HG03442 (cell line): ENCODE measurements around the gene ADGRV1.

Experiments used
- ATAC-seq: cut with Tn5 transposase; IDR thresholded peaks from one replicate; pipeline ENCODE4 v1.9.1; 2021; ENCODE audit warnings: mild to moderate bottlenecking, moderate library complexity; ENCODE audit not compliant: unreplicated experiment

ADGRV1 gene

GRCh38 chr5:90932052-90932699 is 373.6 kb downstream of the ADGRV1 start:
- ATAC-seq = peak; percentile 71

DNA sequence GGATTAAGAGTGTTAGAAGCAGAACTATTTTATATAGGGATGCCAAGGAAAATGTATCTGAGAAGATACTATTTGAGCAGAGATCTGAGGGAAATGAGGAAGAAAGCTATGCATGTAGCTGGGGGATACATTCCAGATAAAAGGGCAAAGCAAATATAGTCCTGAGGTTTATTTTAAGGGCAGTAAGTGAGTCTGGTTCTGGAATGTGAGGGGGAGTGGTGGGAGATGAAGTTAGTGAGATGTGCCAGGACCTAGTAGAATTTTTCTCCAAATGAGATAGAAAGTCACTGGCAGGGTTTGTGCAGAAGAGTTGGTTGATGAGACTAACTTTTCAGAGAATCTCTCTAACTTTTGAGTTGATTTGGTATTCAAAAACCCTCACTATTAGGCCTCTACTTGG is 374.7 kb downstream of the ADGRV1 start:
- no peak for ATAC-seq

- no peak for ATAC-seq
Measured at GRCh38 chr5:90934091-90934719, 375.6 kb downstream of the ADGRV1 start.

DNA sequence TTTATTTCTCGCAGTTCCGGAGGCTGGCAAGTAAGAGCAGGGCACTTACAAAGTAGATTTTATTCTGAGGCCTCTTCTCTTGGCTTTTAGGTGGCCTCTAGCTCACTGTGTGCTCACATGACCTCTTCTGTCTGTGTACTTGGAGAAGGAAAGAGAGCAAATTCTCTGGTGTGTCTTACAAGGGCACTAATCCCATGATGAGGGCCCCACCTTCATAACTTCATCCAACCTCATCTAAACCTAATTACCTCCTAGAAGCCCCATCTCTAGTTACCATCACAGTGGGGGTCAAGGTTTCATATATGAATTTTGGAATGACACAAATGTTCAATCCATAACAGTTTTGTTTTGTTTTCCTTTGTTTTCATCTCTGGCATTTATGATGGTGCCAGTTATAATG is 376.1 kb downstream of the ADGRV1 start:
- ATAC-seq = no peak

GRCh38 chr5:90939211-90939610 is 380.6 kb downstream of the ADGRV1 start:
- no peak for ATAC-seq

- peak; percentile 100 for ATAC-seq
Measured at GRCh38 chr5:90940227-90940995, 381.8 kb downstream of the ADGRV1 start.

- no peak for ATAC-seq
Measured at GRCh38 chr5:90941002-90941720, 382.6 kb downstream of the ADGRV1 start.

GRCh38 chr5:90944116-90944515 is 385.5 kb downstream of the ADGRV1 start:
- no peak for ATAC-seq

DNA sequence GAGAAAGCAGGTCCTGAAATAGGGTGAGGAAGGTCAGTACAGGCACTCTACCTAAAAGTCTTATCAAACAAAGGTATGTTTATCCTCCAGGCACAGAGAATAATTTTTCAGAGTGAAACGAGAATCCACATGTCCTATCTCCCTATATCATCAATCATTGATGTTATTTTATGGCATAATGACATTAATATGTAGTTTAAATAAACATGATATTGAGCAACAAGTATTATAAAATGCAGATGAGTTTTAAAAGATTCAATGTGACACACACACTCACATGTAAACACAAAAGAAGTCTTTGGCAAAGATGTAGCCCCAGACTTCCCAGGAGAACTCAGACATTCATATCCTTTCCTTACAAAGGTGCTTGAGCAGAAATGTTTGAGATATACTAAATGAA is 389.1 kb downstream of the ADGRV1 start:
- ATAC-seq = no peak

DNA sequence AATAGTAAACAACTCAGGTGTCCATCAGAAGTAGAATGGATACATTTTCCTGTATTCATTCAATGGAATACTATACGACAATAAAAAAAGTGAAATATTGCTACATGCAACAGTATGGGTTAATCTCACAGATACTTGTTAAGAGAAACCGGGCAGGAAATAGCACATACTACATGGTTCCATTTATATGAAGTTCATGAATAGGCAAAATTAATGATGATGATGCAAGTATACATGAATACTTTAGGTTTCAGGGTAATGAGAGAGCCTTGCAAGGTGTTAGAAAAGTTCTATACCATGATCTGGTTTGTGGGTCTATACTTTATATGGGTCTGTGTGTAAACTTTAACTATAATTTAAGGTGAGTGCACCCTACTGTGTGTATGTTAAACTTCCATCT is 390.4 kb downstream of the ADGRV1 start:
- no peak for ATAC-seq

- peak; percentile 94 for ATAC-seq
Measured at GRCh38 chr5:90949469-90950358, 391.1 kb downstream of the ADGRV1 start.

GRCh38 chr5:90955001-90955635 is 396.5 kb downstream of the ADGRV1 start:
- no peak for ATAC-seq

- ATAC-seq = no peak
Measured at GRCh38 chr5:90956511-90957097, 398.0 kb downstream of the ADGRV1 start.

DNA sequence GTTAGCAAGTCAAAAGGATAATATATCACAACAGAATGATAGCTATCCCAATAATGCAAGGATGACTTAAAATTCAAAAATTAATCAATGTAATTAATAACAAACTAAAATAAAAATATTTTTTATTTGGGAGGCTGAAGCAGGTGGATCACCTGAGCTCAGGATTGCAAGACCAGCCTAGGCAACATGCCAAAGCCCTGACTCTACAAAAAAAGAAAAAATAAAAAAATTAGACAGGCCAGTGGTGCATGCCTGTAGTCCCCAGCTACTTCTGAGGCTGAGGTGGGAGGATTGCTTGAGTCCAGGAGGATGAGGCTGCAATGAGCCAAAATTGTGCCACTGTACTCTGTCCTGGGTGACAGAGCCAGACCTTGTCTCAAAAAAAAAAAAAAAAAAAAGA is 399.3 kb downstream of the ADGRV1 start:
- ATAC-seq = no peak

GRCh38 chr5:90959262-90959661 is 400.7 kb downstream of the ADGRV1 start:
- ATAC-seq = no peak

DNA sequence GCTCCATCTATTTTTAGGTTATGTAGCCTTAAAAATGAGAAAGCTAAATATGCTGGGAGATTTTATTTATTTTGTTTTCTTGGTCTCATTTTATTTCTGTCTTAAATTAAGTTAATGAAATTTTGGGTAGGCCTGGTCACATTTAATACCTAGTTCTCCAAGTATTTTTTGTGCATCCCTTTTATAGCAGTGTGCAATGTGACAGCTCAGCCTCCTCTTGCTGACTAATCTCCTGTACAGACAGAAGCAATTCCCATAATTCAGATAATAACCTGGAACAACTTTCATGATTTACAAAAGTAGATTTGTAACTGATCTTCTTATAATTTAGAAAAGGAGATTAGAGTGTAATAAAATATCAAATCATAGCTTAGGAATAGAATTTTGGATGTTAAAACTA is 403.9 kb downstream of the ADGRV1 start:
- ATAC-seq = no peak

DNA sequence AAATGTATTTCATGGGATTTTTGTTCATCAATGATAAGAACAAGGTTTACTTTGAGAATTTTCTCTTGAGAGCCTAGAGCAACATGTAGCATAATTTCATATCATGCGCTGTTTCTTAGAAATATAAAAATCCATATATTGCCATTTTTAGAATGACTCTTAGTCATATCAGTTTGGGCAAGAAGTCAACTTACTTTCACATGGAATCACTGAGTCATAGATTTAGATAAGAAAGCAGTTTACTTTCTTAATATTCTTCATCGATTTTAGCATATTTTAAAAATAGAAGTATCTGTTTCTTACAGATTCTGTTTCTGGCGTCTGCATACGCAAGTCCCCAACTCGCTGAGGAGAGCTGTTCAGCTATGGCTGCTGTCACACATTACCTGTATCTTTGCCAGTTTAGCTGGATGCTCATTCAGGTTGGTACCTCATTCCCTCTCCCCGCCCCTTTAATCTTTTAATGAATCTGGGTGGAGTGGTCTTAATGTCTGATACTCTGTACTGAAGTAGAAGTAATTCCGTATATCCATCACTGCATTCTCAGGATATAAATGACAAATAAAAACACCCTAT is 406.6 kb downstream of the ADGRV1 start:
- ATAC-seq = no peak

GRCh38 chr5:90967443-90967842 is 408.8 kb downstream of the ADGRV1 start:
- ATAC-seq = no peak

GRCh38 chr5:90967851-90968250 is 409.3 kb downstream of the ADGRV1 start:
- no peak for ATAC-seq
